ENCODE measurements around the gene MRPL18. TPM values are rescaled to one million over a fixed set of nuclear protein-coding genes. Genes with fewer than 3 reads are reported as not detected.

Gene MRPL18
- total RNA-seq, 1 experiment from 2014 or later = 108 TPM

- H3K4me1 Mint-ChIP-seq (ENCODE audit: insufficient read depth, unreplicated experiment) = no peaks in the 10 kb centered on the region
- intact Hi-C loops (cut with micrococcal nuclease) = no loop called here
- H3K4me3 Mint-ChIP-seq (ENCODE audit: unreplicated experiment) = no peak overlapping the region
- no TSS peak for BruUV-seq (replicated peaks)
- H3K36me3 Mint-ChIP-seq (ENCODE audit: insufficient read depth, unreplicated experiment) = no peaks in the 10 kb centered on the region
- CTCF ChIA-PET = interaction anchor here (0.5 kb wide), 1 partner anchor 702 kb away, joined by 4 read pairs; no protein-coding TSS in a partner anchor
- POLR2A ChIA-PET = interaction anchor here (0.6 kb wide), 1 partner anchor 27 kb away, joined by 3 read pairs; no protein-coding TSS in a partner anchor
- no peaks in the 10 kb centered on the region for H3K9me3 Mint-ChIP-seq (ENCODE audit: unreplicated experiment)
- H3K27me3 Mint-ChIP-seq (ENCODE audit: insufficient read depth, unreplicated experiment) = peaks cover 20% of the 10 kb centered on the region
- DNase-seq (ENCODE audit: unreplicated experiment) = no peak
- no peak for TF ChIP-seq CTCF (IDR thresholded peaks at IDR 0.05; ENCODE audit: unreplicated experiment)
- H3K27ac Mint-ChIP-seq (ENCODE audit: low read depth, unreplicated experiment) = no peak overlapping the region
Observed at GRCh38 chr6:159817951-159818739, 27.9 kb downstream of the MRPL18 start.

GRCh38 chr6:159819098-159819497 lies 28.8 kb downstream of the MRPL18 start:
- BruUV-seq (replicated peaks) = no TSS peak
- CTCF ChIA-PET = no interaction called here
- H3K4me1 Mint-ChIP-seq (ENCODE audit: insufficient read depth, unreplicated experiment) = no peaks in the 10 kb centered on the region
- H3K36me3 Mint-ChIP-seq (ENCODE audit: insufficient read depth, unreplicated experiment) = no peaks in the 10 kb centered on the region
- no peak for DNase-seq (ENCODE audit: unreplicated experiment)
- no peak for TF ChIP-seq CTCF (IDR thresholded peaks at IDR 0.05; ENCODE audit: unreplicated experiment)
- no peaks in the 10 kb centered on the region for H3K9me3 Mint-ChIP-seq (ENCODE audit: unreplicated experiment)
- no peak overlapping the region for H3K4me3 Mint-ChIP-seq (ENCODE audit: unreplicated experiment)
- no peak overlapping the region for H3K27ac Mint-ChIP-seq (ENCODE audit: low read depth, unreplicated experiment)
- peaks cover 20% of the 10 kb centered on the region for H3K27me3 Mint-ChIP-seq (ENCODE audit: insufficient read depth, unreplicated experiment)
- intact Hi-C loops (cut with micrococcal nuclease) = no loop called here
- POLR2A ChIA-PET = no interaction called here

GRCh38 chr6:159819932-159820640 lies 29.8 kb downstream of the MRPL18 start:
- Mint-ChIP-seq H3K27ac (ENCODE audit: low read depth, unreplicated experiment) (no peak overlapping the region), H3K36me3 (ENCODE audit: insufficient read depth, unreplicated experiment) (no peaks in the 10 kb centered on the region), H3K27me3 (ENCODE audit: insufficient read depth, unreplicated experiment) (peaks cover 20% of the 10 kb centered on the region), H3K9me3 (ENCODE audit: unreplicated experiment) (no peaks in the 10 kb centered on the region), H3K4me3 (ENCODE audit: unreplicated experiment) (no peak overlapping the region), H3K4me1 (ENCODE audit: insufficient read depth, unreplicated experiment) (no peaks in the 10 kb centered on the region)
- no peak for DNase-seq (ENCODE audit: unreplicated experiment)
- CTCF ChIA-PET = no interaction called here
- no TSS peak for BruUV-seq (replicated peaks)
- no peak for TF ChIP-seq CTCF (IDR thresholded peaks at IDR 0.05; ENCODE audit: unreplicated experiment)
- POLR2A ChIA-PET = interaction anchor here (1.0 to 1.6 kb wide), 2 partner anchors 13 to 15 kb away, joined by 3 to 4 read pairs; no protein-coding TSS in a partner anchor
- intact Hi-C loops (cut with micrococcal nuclease) = no loop called here

GRCh38 chr6:159821122-159821521 lies 30.9 kb downstream of the MRPL18 start:
- peaks cover 20% of the 10 kb centered on the region for H3K27me3 Mint-ChIP-seq (ENCODE audit: insufficient read depth, unreplicated experiment)
- CTCF ChIA-PET = interaction anchor here (0.6 kb wide), 1 partner anchor 274 kb away, joined by 3 read pairs; no protein-coding TSS in a partner anchor
- no peaks in the 10 kb centered on the region for H3K36me3 Mint-ChIP-seq (ENCODE audit: insufficient read depth, unreplicated experiment)
- no peak for TF ChIP-seq CTCF (IDR thresholded peaks at IDR 0.05; ENCODE audit: unreplicated experiment)
- no peaks in the 10 kb centered on the region for H3K9me3 Mint-ChIP-seq (ENCODE audit: unreplicated experiment)
- no peak overlapping the region for H3K4me3 Mint-ChIP-seq (ENCODE audit: unreplicated experiment)
- POLR2A ChIA-PET = interaction anchor here (1.0 to 1.6 kb wide), 2 partner anchors 11 to 14 kb away, joined by 3 to 4 read pairs; no protein-coding TSS in a partner anchor
- no peak overlapping the region for H3K27ac Mint-ChIP-seq (ENCODE audit: low read depth, unreplicated experiment)
- BruUV-seq (replicated peaks) = no TSS peak
- no peak for DNase-seq (ENCODE audit: unreplicated experiment)
- no peaks in the 10 kb centered on the region for H3K4me1 Mint-ChIP-seq (ENCODE audit: insufficient read depth, unreplicated experiment)
- intact Hi-C loops (cut with micrococcal nuclease) = no loop called here

All from MCF 10A (cell line).